Gastrocnemius medialis (tissue), 4 donors: ENCODE results near the gene SAYSD1. TPM values are rescaled to one million over a fixed set of nuclear protein-coding genes. Genes with fewer than 3 reads are reported as not detected.
A peak's percentile ranks its signal among the peaks of the same experiment; 100 is the strongest.

Experiments
- ATAC-seq, 2 donors: fragments of 150-250 bp; one replicate each; pipeline ENCODE4 v1.9.1; 2016
- DNase-seq, 2 donors: peaks; one replicate each; pipeline ENCODE4 v3.0.0-alpha.2; 2019
- H3K27ac ChIP-seq, 4 donors: fragments of 200-600 bp; sonication (generic); 1 replicate in 1 of 4; 2 replicates in 3 of 4; pipeline ENCODE4 v1.5.1; 2016 to 2018; ENCODE audit warnings: mild to moderate bottlenecking in 2 of 4, moderate library complexity in 1 of 4
- H3K27me3 ChIP-seq, 3 donors: fragments of 200-600 bp; sonication (generic) in 2 of 3; 1 replicate in 1 of 3; 2 replicates in 2 of 3; pipeline versions ENCODE4 v1.5.1 to v1.6.0; 2016 to 2019; ENCODE audit warnings: mild to moderate bottlenecking in 1 of 3, moderate library complexity in 1 of 3
- H3K36me3 ChIP-seq, 2 donors: fragments of 200-600 bp; sonication (generic) in 1 of 2; one replicate each; pipeline ENCODE4 v1.5.1; 2017 to 2018
- H3K4me1 ChIP-seq, 2 donors: fragments of 200-600 bp; sonication (generic) in 1 of 2; one replicate each; pipeline ENCODE4 v1.5.1; 2016 to 2017; ENCODE audit warnings: mild to moderate bottlenecking in 2 of 2
- H3K4me3 ChIP-seq, 4 donors: fragments of 200-600 bp; sonication (generic) in 3 of 4; 1 replicate in 1 of 4; 2 replicates in 3 of 4; pipeline ENCODE4 v1.5.1; 2016 to 2019; ENCODE audit warnings: mild to moderate bottlenecking in 2 of 4
- H3K9me3 ChIP-seq, 3 donors: fragments of 200-600 bp; sonication (generic) in 2 of 3; 1 replicate in 1 of 3; 2 replicates in 2 of 3; pipeline ENCODE4 v1.5.1; 2016 to 2019
- POLR2A ChIP-seq, 2 donors: fragments of 450-650 bp; IDR thresholded peaks; one replicate each; pipeline ENCODE4 v1.6.1; 2017; ENCODE audit warnings: antibody characterized with exemption in 2 of 2, mild to moderate bottlenecking in 2 of 2, moderate library complexity in 2 of 2
- in situ Hi-C, 4 donors: fragments of 200-750 bp; cut with MboI; loops; one replicate each; pipeline versions ENCODE4 v1.15.0 to v1.8.0; 2017; ENCODE audit warnings: low sequenced_read_pairs in 4 of 4
- intact Hi-C: fragments of 100-400 bp; cut with DNase I; formaldehyde crosslinking; loops from one replicate; pipeline ENCODE4 v1.15.1; 2023; ENCODE audit warnings: low total_unique reads
- total RNA-seq, 4 donors: library from RNA; depleted of rRNA; stranded (reverse); fragments of >200 nt; gene quantifications; one replicate each; pipeline versions ENCODE4 v1.1.0 to v1.2.3, GENCODE V29; 2016
- TF ChIP-seq, protein P1 (sequence below), 5 experiments: fragments of 450-650 bp in 3 of 5; fragments of 200-600 bp in 2 of 5; sonication (generic) in 2 of 5; IDR thresholded peaks in 4 of 5; conservative IDR thresholded peaks in 1 of 5; 1 replicate in 4 of 5; 2 replicates in 1 of 5; pipeline ENCODE4 v1.5.1; 2016 to 2019; ENCODE audit warnings: antibody characterized with exemption in 5 of 5, mild to moderate bottlenecking in 3 of 5, moderate library complexity in 3 of 5

Gene SAYSD1
- total RNA-seq, 4 donors from 2014 or later, result 6.4 to 12.9 (median 10.4) TPM

- TF ChIP-seq POLR2A (IDR thresholded peaks at IDR 0.05), result no peak
- TF ChIP-seq, protein P1, sequence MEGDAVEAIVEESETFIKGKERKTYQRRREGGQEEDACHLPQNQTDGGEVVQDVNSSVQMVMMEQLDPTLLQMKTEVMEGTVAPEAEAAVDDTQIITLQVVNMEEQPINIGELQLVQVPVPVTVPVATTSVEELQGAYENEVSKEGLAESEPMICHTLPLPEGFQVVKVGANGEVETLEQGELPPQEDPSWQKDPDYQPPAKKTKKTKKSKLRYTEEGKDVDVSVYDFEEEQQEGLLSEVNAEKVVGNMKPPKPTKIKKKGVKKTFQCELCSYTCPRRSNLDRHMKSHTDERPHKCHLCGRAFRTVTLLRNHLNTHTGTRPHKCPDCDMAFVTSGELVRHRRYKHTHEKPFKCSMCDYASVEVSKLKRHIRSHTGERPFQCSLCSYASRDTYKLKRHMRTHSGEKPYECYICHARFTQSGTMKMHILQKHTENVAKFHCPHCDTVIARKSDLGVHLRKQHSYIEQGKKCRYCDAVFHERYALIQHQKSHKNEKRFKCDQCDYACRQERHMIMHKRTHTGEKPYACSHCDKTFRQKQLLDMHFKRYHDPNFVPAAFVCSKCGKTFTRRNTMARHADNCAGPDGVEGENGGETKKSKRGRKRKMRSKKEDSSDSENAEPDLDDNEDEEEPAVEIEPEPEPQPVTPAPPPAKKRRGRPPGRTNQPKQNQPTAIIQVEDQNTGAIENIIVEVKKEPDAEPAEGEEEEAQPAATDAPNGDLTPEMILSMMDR (IDR thresholded peaks at IDR 0.05 in 4 of 5, conservative IDR thresholded peaks at IDR 0.05 in 1 of 5), result no peak
- intact Hi-C loops, result no loop called here
- H3K4me1 ChIP-seq, result no peaks in the 10 kb centered on the region
- no peaks in the 10 kb centered on the region for H3K27me3 ChIP-seq
- H3K27ac ChIP-seq, result no peak overlapping the region
- in situ Hi-C loops, result no loop called here
- no peaks in the 10 kb centered on the region for H3K9me3 ChIP-seq
- no peaks in the 10 kb centered on the region for H3K36me3 ChIP-seq
- ATAC-seq, result no peak
- no peak for DNase-seq
- no peak overlapping the region for H3K4me3 ChIP-seq
These were observed 15.7 kb upstream of the SAYSD1 start for GRCh38 chr6:39130691-39131090.

GRCh38 chr6:39128832-39129231 lies 13.8 kb upstream of the SAYSD1 start:
- no peaks in the 10 kb centered on the region for H3K36me3 ChIP-seq
- intact Hi-C loops, result no loop called here
- no peak for TF ChIP-seq POLR2A (IDR thresholded peaks at IDR 0.05)

DNA sequence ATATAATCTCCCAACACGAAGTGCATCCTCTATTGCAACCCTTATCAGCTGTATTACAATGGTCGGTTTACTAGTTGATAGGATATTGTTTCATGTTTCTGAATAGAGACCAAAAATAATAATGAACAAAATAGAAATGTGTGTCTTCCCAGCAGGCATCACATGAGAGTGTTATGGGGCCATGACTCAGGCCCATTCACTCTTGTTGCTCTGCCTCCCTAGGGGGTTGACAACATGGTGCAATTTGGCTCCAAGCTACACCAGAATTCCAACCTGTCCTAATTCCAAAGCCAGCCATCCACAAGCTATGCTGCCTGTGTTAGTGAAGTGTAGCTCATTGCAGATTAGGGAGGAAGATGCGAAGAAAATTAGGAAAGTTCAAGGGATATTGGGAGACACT lies 13.1 kb upstream of the SAYSD1 start:
- in situ Hi-C loops, result no loop called here
- DNase-seq (peak in 1 of 2 donors; percentile 12), ATAC-seq (peak; percentile 23 to 24)
- H3K4me3 ChIP-seq, result no peak overlapping the region
- no peak overlapping the region for H3K27ac ChIP-seq
- intact Hi-C loops, result no loop called here
- H3K9me3 ChIP-seq, result no peaks in the 10 kb centered on the region
- no peaks in the 10 kb centered on the region for H3K36me3 ChIP-seq
- TF ChIP-seq, protein P1 (IDR thresholded peaks at IDR 0.05 in 4 of 5, conservative IDR thresholded peaks at IDR 0.05 in 1 of 5), result no peak
- no peak for TF ChIP-seq POLR2A (IDR thresholded peaks at IDR 0.05)
- H3K27me3 ChIP-seq, result no peaks in the 10 kb centered on the region
- H3K4me1 ChIP-seq, result no peaks in the 10 kb centered on the region

More at GRCh38 chr6:39128832-39129231, 13.8 kb upstream of the SAYSD1 start:
- Histone ChIP-seq H3K27me3 (no peaks in the 10 kb centered on the region), H3K4me1 (no peaks in the 10 kb centered on the region), H3K4me3 (no peak overlapping the region), H3K27ac (no peak overlapping the region), H3K9me3 (no peaks in the 10 kb centered on the region)
- DNase-seq (no peak), ATAC-seq (no peak)
- in situ Hi-C loops, result no loop called here

DNA sequence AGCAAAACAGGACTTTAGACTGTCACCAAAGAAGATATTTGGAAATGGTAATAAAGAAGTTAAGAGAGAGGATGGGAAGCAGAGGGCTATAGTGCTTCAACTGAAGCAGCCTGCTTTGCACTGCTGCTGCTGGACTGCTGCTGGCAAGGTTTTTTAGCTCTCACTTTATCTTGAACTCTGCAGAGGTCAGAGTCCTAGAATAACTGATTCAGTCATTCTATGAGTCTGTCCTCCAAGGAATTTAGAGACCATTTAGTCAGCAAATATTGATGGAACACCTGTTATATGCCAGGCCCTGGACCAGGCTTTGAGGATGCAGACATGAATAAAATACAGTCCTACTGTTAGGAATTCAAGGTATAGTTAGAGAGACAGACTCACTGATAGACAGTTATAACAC lies 9.1 kb upstream of the SAYSD1 start:
- H3K36me3 ChIP-seq, result no peaks in the 10 kb centered on the region
- DNase-seq, result no peak
- TF ChIP-seq POLR2A (IDR thresholded peaks at IDR 0.05), result no peak
- TF ChIP-seq, protein P1 (IDR thresholded peaks at IDR 0.05 in 4 of 5, conservative IDR thresholded peaks at IDR 0.05 in 1 of 5), result no peak
- no peak overlapping the region for H3K27ac ChIP-seq
- H3K27me3 ChIP-seq, result no peaks in the 10 kb centered on the region
- intact Hi-C loops, result no loop called here
- in situ Hi-C loops, result no loop called here
- H3K9me3 ChIP-seq, result no peaks in the 10 kb centered on the region
- no peaks in the 10 kb centered on the region for H3K4me1 ChIP-seq
- ATAC-seq, result no peak
- no peak overlapping the region for H3K4me3 ChIP-seq

GRCh38 chr6:39118921-39119320 lies 3.9 kb upstream of the SAYSD1 start:
- H3K9me3 ChIP-seq, result no peaks in the 10 kb centered on the region
- intact Hi-C loops, result no loop called here

More at GRCh38 chr6:39118921-39119320, 3.9 kb upstream of the SAYSD1 start:
- in situ Hi-C loops, result no loop called here
- no peak for ATAC-seq
- Histone ChIP-seq H3K27me3 (no peaks in the 10 kb centered on the region), H3K36me3 (no peaks in the 10 kb centered on the region), H3K4me3 (no peak overlapping the region), H3K4me1 (peaks cover 8 to 10% of the 10 kb centered on the region in 2 donors), H3K27ac (no peak overlapping the region)
- TF ChIP-seq, protein P1 (IDR thresholded peaks at IDR 0.05 in 4 of 5, conservative IDR thresholded peaks at IDR 0.05 in 1 of 5), result no peak
- TF ChIP-seq POLR2A (IDR thresholded peaks at IDR 0.05), result no peak
- no peak for DNase-seq
